Endothelial cell of umbilical vein (primary cell): ENCODE measurements around the gene ATP6V1D. TPM values are rescaled to one million over a fixed set of nuclear protein-coding genes. Genes with fewer than 3 reads are reported as not detected.

Source experiments
- BruUV-seq: library from RNA; stranded (reverse); fragments of 400-500 nt; replicated peaks from 2 replicates; lab custom pipeline; 2021; lab: Mats Ljungman, UMichigan
- CTCF ChIA-PET: fragments of 300-600, 350-600 bp; sonication (Branson Sonifier 250); formaldehyde crosslinking; loops from one replicate; lab custom pipeline; 2021; ENCODE audit warnings: antibody characterized with exemption, inconsistent platforms; lab: Charles Lee
- POLR2A ChIA-PET: fragments of 300-600, 350-600 bp; sonication (Branson Sonifier 250); formaldehyde crosslinking; loops from one replicate; lab custom pipeline; 2021; ENCODE audit warnings: antibody characterized with exemption, inconsistent platforms; lab: Charles Lee
- DNase-seq: peaks from one replicate; pipeline ENCODE4 v3.0.0-alpha.2; 2011; ENCODE audit warnings: low read depth, low spot score
- FAIRE-seq: peaks from 2 replicates; lab custom pipeline; 2011; peaks lifted over from hg19 to GRCh38; lab: Jason Lieb, UNC
- H2AFZ ChIP-seq: 2 replicates; pipeline ENCODE4 v1.6.0; 2012; ENCODE audit warnings: low read depth, low read length, control low read depth, inconsistent platforms
- H3K27ac ChIP-seq: 2 replicates; pipeline ENCODE4 v1.5.1; 2011; ENCODE audit warnings: low read depth, mild to moderate bottlenecking, control low read depth, low read length, moderate library complexity; ENCODE audit not compliant: insufficient read depth
- H3K27me3 ChIP-seq, 2 experiments: 2 replicates each; pipeline versions ENCODE4 v1.6.0 to v1.6.1; 2011; ENCODE audit warnings: low read length in 2 of 2, mixed read lengths in 1 of 2; ENCODE audit not compliant: control insufficient read depth in 2 of 2, insufficient read depth in 2 of 2
- H3K36me3 ChIP-seq, 2 experiments: 2 replicates in 1 of 2; 3 replicates in 1 of 2; pipeline ENCODE4 v1.5.1; 2011; ENCODE audit warnings: low read length in 2 of 2, mild to moderate bottlenecking in 1 of 2, moderate library complexity in 1 of 2; ENCODE audit not compliant: control insufficient read depth in 2 of 2, insufficient read depth in 2 of 2; ENCODE audit errors: extremely low read depth in 1 of 2
- H3K4me1 ChIP-seq: 3 replicates; pipeline ENCODE4 v1.5.1; 2011; ENCODE audit warnings: mild to moderate bottlenecking, low read length; ENCODE audit not compliant: control insufficient read depth, insufficient read depth; ENCODE audit errors: extremely low read depth
- H3K4me2 ChIP-seq: 2 replicates; pipeline ENCODE4 v1.6.1; 2011; ENCODE audit warnings: low read length, control low read depth, mixed read lengths; ENCODE audit not compliant: insufficient read depth
- H3K4me3 ChIP-seq, 3 experiments: fragments of 200-600 bp in 1 of 3; sonication (generic), shearing (Covaris generic) in 1 of 3; replicated peaks in 1 of 3; 2 replicates each; pipeline ENCODE4 v1.5.1; 2011 to 2016; ENCODE audit warnings: control low read depth in 3 of 3, low read length in 3 of 3, mild to moderate bottlenecking in 2 of 3, inconsistent platforms in 1 of 3, low read depth in 1 of 3, moderate library complexity in 1 of 3; ENCODE audit not compliant: insufficient read depth in 1 of 3
- H3K79me2 ChIP-seq: 2 replicates; pipeline ENCODE4 v1.6.0; 2012; ENCODE audit warnings: low read length, inconsistent platforms; ENCODE audit not compliant: control insufficient read depth, insufficient read depth
- H3K9ac ChIP-seq: replicated peaks from 2 replicates; pipeline ENCODE3; 2011; ENCODE audit warnings: low read length, control low read depth; ENCODE audit not compliant: insufficient read depth; ENCODE audit errors: extremely low read depth
- H3K9me1 ChIP-seq: replicated peaks from 3 replicates; pipeline ENCODE4 v1.6.0; 2011; ENCODE audit warnings: mild to moderate bottlenecking, low read length; ENCODE audit not compliant: control insufficient read depth, insufficient read depth; ENCODE audit errors: extremely low read depth
- H3K9me3 ChIP-seq: replicated peaks from 2 replicates; pipeline ENCODE4 v1.5.1; 2012; ENCODE audit warnings: low read length, inconsistent platforms; ENCODE audit not compliant: control insufficient read depth, insufficient read depth
- H4K20me1 ChIP-seq: replicated peaks from 2 replicates; pipeline ENCODE3; 2011; ENCODE audit warnings: mild to moderate bottlenecking, low read length; ENCODE audit not compliant: control insufficient read depth, insufficient read depth; ENCODE audit errors: extremely low read depth
- CTCF ChIP-seq, 2 donors: IDR thresholded peaks; 1 replicate in 1 of 2; 2 replicates in 1 of 2; pipeline ENCODE4 v1.5.1; 2011; ENCODE audit warnings: low read length in 2 of 2, mild to moderate bottlenecking in 2 of 2, moderate library complexity in 2 of 2, control low read depth in 1 of 2, inconsistent platforms in 1 of 2, low read depth in 1 of 2; ENCODE audit not compliant: insufficient read depth in 1 of 2; ENCODE audit errors: extremely low read depth in 1 of 2
- EZH2 ChIP-seq: IDR thresholded peaks from 2 replicates; pipeline ENCODE4 v1.6.1; 2012; ENCODE audit warnings: borderline replicate concordance, low read depth, mild to moderate bottlenecking, moderate library complexity, low read length, inconsistent platforms; ENCODE audit not compliant: severe bottlenecking
- FOS ChIP-seq: IDR thresholded peaks from 2 replicates; pipeline ENCODE4 v1.6.1; 2011; ENCODE audit warnings: mild to moderate bottlenecking, low read length, moderate library complexity, borderline replicate concordance; ENCODE audit not compliant: insufficient read depth
- GATA2 ChIP-seq: IDR thresholded peaks from 2 replicates; pipeline ENCODE4 v1.7.0; 2011; ENCODE audit warnings: low read depth, mild to moderate bottlenecking, moderate library complexity, mixed read lengths, low read length; ENCODE audit not compliant: insufficient read length, insufficient read depth
- JUN ChIP-seq: IDR thresholded peaks from 2 replicates; pipeline ENCODE4 v1.6.1; 2011; ENCODE audit warnings: borderline replicate concordance, low read depth; ENCODE audit not compliant: insufficient read length, insufficient read depth
- MAX ChIP-seq: IDR thresholded peaks from 2 replicates; pipeline ENCODE4 v1.6.1; 2011; ENCODE audit not compliant: insufficient read depth, insufficient read length
- MYC ChIP-seq: IDR thresholded peaks from one replicate; pipeline ENCODE4 v1.6.1; 2011; ENCODE audit warnings: mild to moderate bottlenecking, low read depth, low read length
- POLR2A ChIP-seq: IDR thresholded peaks from 2 replicates; pipeline ENCODE4 v1.6.1; 2012; ENCODE audit warnings: low read depth, mild to moderate bottlenecking, control low read depth, low read length
- POLR2AphosphoS5 ChIP-seq: IDR thresholded peaks from 2 replicates; pipeline ENCODE4 v1.6.1; 2012; ENCODE audit warnings: low read depth, mild to moderate bottlenecking, control low read depth, low read length, moderate library complexity; ENCODE audit not compliant: insufficient read depth
- dilution Hi-C: fragments of 300-500 bp; cut with MboI; formaldehyde crosslinking; loops from one replicate; pipeline ENCODE4 v1.15.0; 2019; ENCODE audit warnings: low sequenced_read_pairs; ENCODE audit not compliant: extremely low pct_ligation_motif_present
- intact Hi-C: fragments of 100-400 bp; cut with micrococcal nuclease; formaldehyde crosslinking; loops from one replicate; pipeline ENCODE4 v1.10.0; 2022
- polyA plus RNA-seq, 4 experiments: library from polyadenylated mRNA; depleted of rRNA in 3 of 4; stranded (reverse) in 3 of 4; unstranded in 1 of 4; fragments of >200 nt; gene quantifications; 2 replicates each; pipeline versions ENCODE4 v1.2.1 to v1.2.3, GENCODE V29; 2011 to 2012; ENCODE audit warnings: missing spikeins in 1 of 4
- total RNA-seq: library from RNA; stranded (reverse); gene quantifications from 2 replicates; pipeline ENCODE4 v1.2.3, GENCODE V29; 2021

ATP6V1D gene
- total and polyA plus RNA-seq, 2 donors (not counting 3 experiments of a cell fraction or from before 2014, with no cell fraction given): 28.6 to 63.1 TPM

- intact Hi-C loops (no loop called here), dilution Hi-C loops (no loop called here)
- FAIRE-seq (no peak), DNase-seq (no peak)
- no peak overlapping the region for H3K27ac ChIP-seq
- no TSS peak for BruUV-seq
- no peaks in the 10 kb centered on the region for H3K27me3 ChIP-seq
- no peak overlapping the region for H2AFZ ChIP-seq
- no peak overlapping the region for H3K4me3 ChIP-seq
- TF ChIP-seq MAX: no peak
- TF ChIP-seq GATA2: no peak
- no peak for TF ChIP-seq EZH2
- TF ChIP-seq FOS: no peak
- no peak for TF ChIP-seq MYC
- TF ChIP-seq CTCF (IDR thresholded peaks at IDR 0.05; ENCODE audit: extremely low read depth in 1 of 2, insufficient read depth in 1 of 2, low read depth in 1 of 2, low read length in 2 of 2): no peak
- no peak for TF ChIP-seq JUN
- no peak for TF ChIP-seq POLR2AphosphoS5
- no peak for TF ChIP-seq POLR2A
- H3K9ac ChIP-seq: no peak overlapping the region
- H4K20me1 ChIP-seq: no peaks in the 10 kb centered on the region
- H3K4me1 ChIP-seq: no peaks in the 10 kb centered on the region
- H3K9me3 ChIP-seq: no peaks in the 10 kb centered on the region
- H3K9me1 ChIP-seq: no peaks in the 10 kb centered on the region
- peaks cover 0 to 6% of the 10 kb centered on the region in 2 experiments for H3K36me3 ChIP-seq
- ChIA-PET CTCF (interaction anchor here (1.1 to 1.7 kb wide), 3 partner anchors 29 to 314 kb away, joined by 4 to 5 read pairs (median 5); no protein-coding TSS in a partner anchor), POLR2A (no interaction called here)
- no peaks in the 10 kb centered on the region for H3K79me2 ChIP-seq
- H3K4me2 ChIP-seq: no peak overlapping the region
Observed at GRCh38 chr14:67389811-67390534, 30.4 kb upstream of the ATP6V1D start.
